DMS153 treated with DMSO at 0.1 percent for 48 hours (cell line): ENCODE measurements around the gene JAG1.
"Not testable (repeated sequence)": the region's sequence is repeated elsewhere in the genome, so short reads cannot be mapped to it uniquely, and the experiment has no call there.

Experiments used
- DNase-seq: peaks from one replicate; lab custom pipeline; 2025; ENCODE audit not compliant: unreplicated experiment; lab: John Stamatoyannopoulos, UW

Gene JAG1

DNA sequence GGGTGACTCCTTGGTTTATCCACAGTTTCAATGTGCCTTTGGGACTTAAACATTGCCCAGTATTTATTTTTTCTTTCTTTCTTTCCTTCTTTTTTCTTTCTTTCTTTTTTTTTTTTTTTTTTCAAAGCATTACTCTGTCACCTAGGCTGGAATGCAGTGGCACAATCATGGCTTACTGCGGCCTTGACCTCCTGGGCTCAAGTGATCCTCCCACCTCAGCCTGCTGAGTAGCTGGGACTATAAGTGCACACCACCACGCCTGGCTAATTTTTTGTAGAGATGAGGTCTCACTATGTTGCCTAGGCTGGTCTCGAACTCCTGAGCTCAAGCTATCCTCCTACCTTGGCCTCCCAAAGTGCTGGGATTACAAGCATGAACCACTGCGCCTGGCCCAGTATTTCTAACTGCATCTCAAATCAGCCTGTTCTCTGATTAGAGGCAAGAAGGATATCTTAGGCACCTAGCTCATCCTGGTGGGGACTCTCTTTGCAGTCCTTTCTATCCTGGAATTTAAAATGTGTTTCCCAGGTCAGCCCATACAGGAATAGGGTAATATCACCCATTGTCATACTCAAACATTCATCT is 56.2 kb downstream of the JAG1 start:
- DNase-seq, result not testable (repeated sequence)

DNA sequence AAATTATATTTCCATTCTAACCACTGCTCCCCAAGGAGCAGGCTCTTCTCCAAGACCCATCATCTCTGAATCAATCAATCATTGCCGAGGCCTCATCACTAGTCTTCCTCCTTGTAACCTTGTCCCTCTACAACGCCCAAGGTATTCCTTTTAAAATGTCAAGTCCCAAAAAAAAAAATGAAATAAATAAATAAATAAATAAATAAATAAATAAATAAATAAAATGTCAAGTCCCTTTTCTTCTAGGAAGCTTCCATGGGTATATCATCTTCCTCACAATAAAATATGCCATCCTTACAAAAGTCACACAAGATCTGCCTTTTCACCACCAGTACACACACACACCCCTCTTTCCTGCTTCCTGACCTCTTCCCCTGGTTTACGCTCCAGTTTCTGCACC is 57.6 kb downstream of the JAG1 start:
- no peak for DNase-seq

DNA sequence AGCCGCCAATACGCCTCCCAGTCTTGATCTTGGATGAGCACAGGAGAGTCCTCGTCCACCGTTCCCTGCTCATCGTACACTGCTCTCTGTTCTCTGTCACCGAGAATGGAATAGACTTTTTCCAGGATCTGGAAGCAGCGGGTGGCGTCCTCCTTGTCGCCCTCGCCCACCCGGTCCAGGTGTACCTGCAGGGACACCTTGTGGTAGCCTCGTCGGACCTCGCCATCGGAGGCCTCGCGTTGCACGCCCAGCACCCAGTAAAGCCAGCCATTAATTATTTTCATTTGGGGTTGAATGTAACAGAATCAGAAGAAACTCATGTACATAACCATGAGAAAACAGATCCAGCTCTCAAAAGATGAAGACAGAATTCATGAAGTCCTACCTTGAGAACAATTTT is 59.9 kb downstream of the JAG1 start:
- DNase-seq, result no peak

DNA sequence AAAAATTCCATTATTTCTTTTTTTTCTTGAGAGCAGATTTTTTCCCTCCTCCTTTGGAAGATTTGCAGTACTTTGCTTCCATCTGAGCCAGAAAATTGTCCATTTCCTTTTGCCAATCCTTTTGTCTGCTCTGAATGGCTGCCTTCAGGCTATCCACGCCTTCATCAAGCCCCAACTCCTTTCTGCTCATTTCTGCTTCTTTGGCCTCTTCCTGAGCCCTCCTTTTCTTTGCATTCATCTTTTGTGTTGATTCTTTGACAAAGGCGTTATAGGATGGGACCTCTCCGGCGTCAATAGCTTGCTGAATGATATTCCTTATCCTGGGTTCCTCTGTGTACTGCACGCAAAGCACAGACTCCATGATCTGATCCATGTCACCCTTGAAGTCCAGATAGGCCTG is 60.4 kb downstream of the JAG1 start:
- DNase-seq, result not testable (repeated sequence)

DNA sequence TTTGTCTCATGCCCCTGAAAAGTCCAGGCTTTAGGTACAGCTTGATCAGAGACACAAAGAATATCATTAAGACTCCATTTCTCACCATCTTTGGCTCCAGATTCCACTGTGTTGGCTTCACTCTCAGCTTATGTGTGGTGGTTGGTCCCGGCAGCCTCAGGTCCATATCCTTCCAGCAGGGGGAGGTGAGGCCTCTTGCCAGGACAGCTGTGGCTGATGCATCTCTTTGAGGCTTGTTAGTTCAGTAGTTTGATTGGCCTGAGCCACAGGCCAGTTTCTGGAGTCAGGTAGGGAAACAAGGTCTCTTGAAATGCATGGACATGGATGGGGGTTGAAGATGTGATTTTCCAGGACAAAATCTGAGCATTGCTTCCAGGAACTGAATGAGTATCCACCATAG is 62.4 kb downstream of the JAG1 start:
- DNase-seq, result no peak

DNA sequence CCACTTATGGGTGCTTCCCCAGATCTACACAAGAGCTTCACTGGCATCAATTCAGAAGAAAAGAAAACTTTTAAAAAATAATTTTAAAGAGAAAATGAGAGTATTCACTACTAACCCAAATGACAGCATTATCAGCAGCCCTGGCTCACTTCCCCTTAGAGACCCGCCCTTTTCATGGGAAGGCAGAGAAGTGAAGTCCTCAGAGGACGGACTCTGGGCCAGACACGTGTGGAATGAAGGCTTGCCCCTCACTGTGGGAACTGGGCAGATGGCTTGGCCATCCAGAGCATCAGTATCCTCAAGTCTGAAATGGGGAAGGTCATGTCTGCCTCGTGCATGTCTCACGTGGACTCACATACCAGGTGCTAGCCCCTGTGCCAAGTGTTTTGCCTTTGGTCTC is 63.5 kb downstream of the JAG1 start:
- no peak for DNase-seq

DNA sequence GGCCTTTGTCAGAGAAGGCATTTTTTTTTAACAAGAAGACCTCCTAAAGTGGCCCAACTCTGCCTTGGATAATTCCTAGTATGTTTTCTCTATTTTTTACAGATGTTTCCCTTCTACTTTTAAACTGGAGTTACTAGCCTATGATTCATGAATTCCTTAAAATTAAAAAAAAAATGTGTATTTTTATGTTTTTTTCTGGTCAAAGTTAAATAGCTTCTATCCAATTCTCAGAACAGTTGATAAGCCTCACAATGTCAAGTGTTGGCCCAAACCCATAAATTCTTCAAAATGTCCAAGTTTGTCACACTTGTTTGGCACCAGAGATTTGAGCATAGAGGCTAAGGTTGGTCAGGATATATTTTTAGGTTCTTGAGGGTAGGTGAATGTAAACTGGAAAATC is 64.0 kb downstream of the JAG1 start:
- DNase-seq, result no peak

DNA sequence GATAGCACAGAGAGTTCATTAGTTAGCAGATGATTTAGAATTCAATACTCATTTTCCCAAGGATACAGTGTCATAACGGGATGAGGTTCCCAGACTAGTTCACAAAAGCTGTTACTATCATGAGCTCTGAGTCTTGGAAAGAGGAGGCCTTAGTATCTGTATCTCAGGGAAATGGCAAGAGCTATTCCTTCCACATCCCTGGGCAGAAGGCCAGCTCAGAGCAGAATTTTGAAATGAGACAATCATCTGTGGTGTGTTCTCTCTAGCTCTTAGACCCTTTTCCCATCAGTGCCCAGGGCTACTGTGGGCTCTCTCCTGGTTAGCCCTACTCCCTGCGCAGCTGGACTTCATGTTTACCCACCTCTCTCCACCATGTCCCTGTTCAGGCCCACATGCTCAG is 64.5 kb downstream of the JAG1 start:
- DNase-seq, result no peak

DNA sequence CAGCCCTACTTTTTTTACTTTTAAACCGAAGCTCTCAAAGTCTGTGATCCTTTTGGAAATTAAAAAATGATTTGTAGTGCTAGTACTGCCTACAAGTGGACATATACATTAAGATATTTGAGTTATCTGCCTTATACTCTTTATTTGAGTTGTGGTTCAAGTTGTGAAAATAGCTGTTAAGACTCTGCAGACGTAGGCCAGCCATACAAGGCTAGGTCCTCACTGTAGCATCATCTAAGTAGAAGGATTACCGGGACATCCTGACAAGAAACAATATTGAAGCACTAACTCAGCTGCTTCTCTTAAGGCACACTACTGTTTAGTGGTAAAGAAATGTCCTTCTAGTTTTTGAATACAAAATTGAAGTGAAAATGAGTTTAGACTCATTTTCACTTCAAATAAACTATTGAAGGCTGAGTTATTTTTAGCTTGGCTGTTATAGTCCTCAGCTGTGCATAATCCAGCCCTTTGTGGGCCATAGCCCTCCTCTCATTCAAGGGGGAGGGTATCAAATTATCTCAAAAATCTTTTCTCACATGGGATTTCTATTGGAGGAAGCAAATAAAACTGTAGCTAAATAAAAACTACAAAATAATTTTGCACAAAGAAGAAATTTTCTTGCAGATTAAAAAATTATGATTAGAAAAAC is 68.1 kb downstream of the JAG1 start:
- DNase-seq, result no peak

DNA sequence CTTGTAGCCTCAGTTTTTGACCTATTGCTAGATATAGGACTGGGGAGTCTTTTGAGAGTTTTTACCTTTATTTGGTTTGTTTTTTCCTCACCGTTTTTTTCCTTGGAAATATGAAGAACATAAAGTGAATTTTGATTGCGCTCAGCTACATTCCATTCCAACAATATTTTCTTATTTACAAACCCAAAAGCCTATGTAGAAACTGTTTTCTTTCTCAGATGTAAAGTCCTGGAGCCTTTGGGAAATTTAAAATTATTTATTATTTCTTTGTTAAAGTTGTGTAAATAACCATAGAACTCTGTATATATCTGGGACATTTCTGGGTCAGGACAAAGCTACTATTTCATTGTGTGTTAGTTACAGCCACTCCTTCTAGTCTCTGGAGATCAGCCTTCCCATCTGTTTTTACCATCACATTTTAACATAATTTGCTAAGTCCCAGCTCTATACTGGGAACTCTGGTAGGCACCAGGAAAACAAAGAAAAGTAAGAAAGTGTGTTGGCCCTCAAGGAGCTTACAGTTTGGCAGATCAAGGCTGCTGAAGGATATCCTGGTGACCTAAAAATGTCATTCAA is 68.8 kb downstream of the JAG1 start:
- DNase-seq, result no peak

DNA sequence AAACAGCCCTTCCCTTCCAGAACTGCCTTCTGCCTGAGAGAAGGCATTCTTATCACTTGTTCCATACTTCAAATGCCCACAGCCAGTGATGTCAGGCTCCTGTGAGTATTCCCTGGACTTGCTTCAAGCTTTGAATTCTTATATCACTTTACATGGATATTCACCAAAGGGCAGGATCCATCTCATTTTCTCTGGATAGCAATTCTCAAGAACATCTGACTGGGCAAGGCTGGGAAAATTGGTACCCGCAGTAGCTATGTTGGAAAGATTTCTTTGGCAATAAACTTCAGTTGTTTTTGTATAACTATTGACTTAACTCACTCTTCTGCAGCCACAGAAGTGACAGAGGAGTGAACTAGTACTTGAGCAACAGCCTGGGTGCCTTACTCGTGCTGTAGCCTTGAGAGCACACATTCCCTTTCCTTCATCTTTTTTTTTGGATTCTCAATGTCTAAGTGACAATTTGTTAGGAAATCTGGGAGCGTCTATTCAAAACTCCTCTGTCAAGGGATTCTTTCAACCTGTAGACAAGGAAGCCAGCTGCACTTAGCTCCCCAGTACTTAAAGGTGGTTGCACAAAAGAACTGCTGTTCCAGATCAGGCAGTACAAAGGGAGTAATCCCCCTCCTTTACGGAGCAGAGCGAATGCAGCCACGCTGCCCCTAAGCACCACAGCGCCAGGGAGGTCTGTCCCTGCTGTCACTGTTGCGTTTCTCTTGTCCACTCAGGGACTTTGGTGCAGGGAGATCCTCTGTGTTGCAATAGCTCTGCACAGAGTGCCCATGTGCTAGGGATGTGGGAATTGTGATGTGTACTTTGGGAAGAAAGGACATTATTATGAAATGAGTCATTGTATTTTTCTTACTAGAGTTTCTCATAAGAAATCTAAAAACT is 69.6 kb downstream of the JAG1 start:
- no peak for DNase-seq

DNA sequence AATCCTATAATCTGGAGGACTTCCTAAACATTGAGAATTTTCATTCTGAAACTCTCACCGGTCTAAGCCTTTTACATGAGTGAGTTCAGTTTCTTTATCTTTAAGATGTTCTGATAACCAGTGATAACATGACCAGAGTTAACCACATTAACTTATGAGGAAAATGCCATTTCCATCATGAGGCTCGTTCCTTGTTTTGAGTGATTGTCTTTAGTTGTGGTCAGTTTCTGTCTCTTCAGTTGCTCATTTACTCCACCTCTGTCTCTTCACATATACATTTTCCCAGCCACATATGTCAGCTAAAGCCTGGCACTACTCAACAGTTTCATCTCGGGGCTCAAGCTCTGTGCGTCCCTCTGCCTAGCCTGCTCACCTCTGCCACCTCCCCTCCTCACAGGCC is 70.4 kb downstream of the JAG1 start:
- DNase-seq, result no peak

DNA sequence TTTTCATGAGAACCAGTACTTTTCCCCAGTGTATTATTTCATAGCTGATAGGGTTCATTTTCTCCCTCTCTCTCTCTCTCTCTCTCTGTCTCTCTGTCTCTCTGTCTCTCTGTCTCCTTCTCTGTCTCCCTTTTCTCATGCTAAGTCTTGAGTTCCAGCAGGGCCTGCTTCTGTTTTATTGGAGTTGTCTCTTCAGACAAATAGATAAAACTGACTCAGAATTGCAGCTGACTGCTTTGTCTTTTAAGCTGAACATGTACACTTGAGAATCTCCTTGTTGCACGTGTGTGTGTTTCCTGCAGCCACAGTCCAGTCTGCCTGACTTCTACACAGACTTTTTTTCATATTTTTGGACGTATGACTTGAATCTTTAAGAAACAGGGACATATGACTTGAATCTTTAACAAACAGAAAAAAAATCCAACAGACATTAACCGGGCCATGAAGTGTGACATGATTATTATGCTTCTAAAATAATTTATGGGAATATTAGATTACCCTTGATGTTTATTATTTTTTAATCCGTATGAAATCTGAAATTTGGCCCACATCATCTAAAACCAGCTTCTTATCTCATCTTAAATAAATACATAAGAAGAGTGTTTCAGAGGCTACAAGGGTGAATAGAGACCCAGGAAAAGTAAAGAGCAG is 71.5 kb downstream of the JAG1 start:
- DNase-seq, result no peak

DNA sequence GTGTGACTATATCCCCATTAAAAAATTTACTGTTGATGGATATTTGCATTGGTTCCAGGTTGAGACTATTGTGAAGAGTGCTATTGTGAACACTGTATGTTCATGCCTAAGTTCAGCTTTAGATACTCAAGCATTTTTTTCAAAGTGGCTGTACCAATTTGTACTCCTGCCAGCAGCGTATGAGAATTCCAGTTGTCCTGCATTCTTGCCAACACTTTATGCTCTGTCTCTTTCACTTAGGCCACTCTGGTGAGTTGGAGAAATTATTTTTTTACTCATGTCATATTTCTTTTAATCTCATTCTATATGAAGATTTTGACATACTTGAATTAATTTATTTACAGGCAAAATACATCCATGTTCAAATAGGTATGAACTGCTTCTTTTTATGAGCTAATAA is 76.2 kb downstream of the JAG1 start:
- DNase-seq, result no peak

DNA sequence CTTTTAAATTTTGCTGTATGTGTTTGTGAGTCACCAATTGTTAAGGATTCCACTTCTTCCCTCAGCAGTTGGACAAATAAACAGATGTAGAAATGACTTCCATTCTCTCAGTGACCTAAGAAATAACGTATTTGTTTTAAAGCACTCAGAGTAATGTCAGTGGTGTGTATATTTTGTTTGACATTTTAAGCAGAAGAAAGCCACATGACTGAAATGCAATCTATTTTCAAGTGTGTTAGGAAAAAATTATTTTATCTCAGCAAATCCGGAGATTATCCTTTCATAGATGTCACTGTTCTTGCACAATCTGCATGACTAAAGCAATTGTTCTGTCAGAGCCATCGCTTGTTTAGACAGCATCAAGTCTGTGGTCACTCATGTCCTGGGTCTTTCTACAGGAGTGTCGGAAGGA is 77.1 kb downstream of the JAG1 start:
- DNase-seq, result no peak

DNA sequence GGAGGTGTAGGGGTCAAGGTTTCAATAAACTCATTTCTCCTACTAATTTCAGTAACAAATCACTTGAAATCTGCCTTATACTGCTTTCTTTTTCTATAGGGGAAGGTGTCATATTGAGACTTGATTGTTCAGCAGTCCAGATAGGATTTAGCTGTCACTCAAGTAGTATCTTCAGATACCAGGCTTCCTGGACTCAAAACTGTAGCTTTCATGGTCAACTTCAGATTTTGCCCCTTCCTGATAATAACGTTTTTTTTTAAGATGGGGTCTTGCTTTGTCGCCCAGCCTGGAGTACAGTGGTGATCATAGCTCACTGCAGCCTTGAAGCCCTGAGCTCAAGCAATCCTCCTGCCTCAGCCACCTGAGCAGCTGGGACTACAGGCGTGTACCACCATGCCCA is 77.8 kb downstream of the JAG1 start:
- DNase-seq, result no peak

DNA sequence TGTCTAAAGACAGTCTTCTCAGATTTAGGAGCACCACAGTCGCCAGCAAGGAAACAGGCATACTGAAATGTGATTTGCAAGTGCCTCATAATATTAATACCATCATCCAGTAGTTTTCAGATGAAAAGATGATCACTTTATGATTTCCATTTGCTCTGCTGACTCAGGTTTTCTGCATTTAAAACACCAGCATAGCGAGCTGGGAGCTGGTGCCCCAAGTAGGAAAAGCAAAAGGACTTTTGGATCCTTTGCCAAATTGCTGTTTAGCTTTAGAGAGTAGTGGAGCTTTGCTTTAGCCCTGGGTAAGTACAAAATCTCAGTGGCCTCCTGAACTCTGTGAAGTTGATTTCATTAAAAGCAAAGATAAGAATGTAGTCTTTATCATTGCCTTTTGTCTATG is 78.5 kb downstream of the JAG1 start:
- DNase-seq, result no peak

DNA sequence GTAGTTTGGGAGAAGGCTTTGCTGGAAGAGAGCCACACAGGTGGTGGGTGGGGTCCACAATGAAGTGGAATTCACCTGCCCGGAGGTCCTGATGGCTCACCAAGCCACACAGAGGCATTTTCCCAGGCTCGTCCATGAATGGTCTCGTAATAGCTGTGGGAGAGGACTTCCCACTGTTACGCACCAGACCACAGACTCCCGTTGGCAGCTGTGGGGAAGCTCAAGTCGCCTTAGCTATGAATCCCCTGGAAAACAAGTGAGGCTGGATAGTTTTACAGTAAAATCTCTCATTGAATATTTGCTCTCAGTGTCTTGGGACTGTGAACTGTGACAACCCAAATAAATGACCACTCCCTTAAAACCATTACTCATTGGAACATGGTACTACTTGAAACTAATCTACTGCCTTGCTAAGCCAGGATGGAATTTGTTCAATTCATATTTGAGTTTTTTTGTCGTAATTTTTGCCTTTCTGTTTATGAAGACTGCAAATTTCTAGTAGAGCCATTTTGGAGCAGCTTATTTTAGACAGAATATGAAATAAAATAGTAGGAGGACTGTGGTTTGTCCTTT is 79.4 kb downstream of the JAG1 start:
- no peak for DNase-seq

DNA sequence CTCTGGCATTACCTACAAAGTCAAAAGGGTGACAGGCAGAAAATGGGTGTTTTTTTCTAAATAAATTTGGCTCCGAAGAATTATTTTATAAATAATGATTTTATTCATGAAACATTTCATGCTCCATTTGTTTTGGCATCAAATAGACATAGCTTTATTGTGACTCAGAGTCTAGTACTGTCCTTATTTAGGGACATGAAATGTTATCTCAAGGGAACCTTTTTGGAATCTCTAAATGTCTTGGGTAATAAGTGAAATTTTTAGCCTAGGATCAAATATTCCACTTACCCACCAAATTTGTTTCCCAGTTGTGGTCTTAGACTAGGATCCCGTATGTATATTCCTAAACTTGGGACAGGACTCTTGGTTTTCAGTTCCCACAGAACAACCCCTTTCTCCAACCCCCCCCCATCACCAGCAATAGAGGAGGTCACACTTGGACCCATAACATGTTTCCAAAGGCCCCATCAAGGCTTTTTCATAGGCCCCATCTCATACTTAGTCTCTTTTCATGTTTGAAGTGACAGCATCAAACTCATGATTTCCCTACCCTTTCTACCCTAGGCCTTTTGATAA is 81.8 kb downstream of the JAG1 start:
- no peak for DNase-seq

DNA sequence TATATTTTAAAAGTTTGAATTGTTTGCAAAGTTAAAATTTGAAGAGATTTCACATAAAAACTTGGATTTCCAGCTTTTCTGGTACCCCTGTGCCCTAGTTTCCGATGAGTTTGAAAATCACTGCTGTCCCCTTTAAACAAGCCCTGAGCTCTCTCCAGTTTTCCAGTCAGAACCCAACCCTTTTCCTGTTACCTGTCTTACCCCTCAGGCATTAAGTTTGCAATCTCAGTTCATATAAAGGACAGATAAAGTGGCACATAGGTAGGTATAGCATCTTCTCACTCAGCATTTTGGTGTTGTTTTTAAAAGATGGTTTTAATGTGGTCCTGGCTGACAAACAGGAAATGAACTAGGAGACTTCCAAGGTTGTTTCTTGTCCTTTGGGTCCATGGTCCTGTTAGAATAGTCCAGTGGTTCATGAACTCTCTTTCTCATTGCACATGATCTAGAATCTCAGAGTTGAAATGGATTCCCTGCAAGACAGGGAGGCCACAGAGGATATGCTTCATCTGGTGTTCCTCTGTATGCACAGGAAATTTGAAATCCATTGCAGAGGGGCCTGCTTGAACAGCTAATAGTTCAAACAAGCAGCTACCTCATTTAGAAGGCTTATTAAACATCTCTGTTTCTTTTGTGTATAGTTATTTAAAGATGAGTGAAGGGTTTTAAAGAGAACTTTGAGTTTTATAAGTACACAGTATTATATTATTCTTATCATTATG is 82.7 kb downstream of the JAG1 start:
- DNase-seq, result no peak
